Endothelial cell of umbilical vein (primary cell): ENCODE measurements around the gene SLC9C2. TPM values are rescaled to one million over a fixed set of nuclear protein-coding genes. Genes with fewer than 3 reads are reported as not detected.
"Not testable (repeated sequence)": the region's sequence is repeated elsewhere in the genome, so short reads cannot be mapped to it uniquely, and the experiment has no call there.

ENCODE experiments used
- BruUV-seq: library from RNA; stranded (reverse); fragments of 400-500 nt; replicated peaks from 2 replicates; lab custom pipeline; 2021; lab: Mats Ljungman, UMichigan
- CTCF ChIA-PET: fragments of 300-600, 350-600 bp; sonication (Branson Sonifier 250); formaldehyde crosslinking; loops from one replicate; lab custom pipeline; 2021; ENCODE audit warnings: antibody characterized with exemption, inconsistent platforms; lab: Charles Lee
- POLR2A ChIA-PET: fragments of 300-600, 350-600 bp; sonication (Branson Sonifier 250); formaldehyde crosslinking; loops from one replicate; lab custom pipeline; 2021; ENCODE audit warnings: antibody characterized with exemption, inconsistent platforms; lab: Charles Lee
- DNase-seq: peaks from one replicate; pipeline ENCODE4 v3.0.0-alpha.2; 2011; ENCODE audit warnings: low read depth, low spot score
- FAIRE-seq: peaks from 2 replicates; lab custom pipeline; 2011; peaks lifted over from hg19 to GRCh38; lab: Jason Lieb, UNC
- H2AFZ ChIP-seq: 2 replicates; pipeline ENCODE4 v1.6.0; 2012; ENCODE audit warnings: low read depth, low read length, control low read depth, inconsistent platforms
- H3K27ac ChIP-seq: 2 replicates; pipeline ENCODE4 v1.5.1; 2011; ENCODE audit warnings: low read depth, mild to moderate bottlenecking, control low read depth, low read length, moderate library complexity; ENCODE audit not compliant: insufficient read depth
- H3K27me3 ChIP-seq, 2 experiments: 2 replicates each; pipeline versions ENCODE4 v1.6.0 to v1.6.1; 2011; ENCODE audit warnings: low read length in 2 of 2, mixed read lengths in 1 of 2; ENCODE audit not compliant: control insufficient read depth in 2 of 2, insufficient read depth in 2 of 2
- H3K36me3 ChIP-seq, 2 experiments: 2 replicates in 1 of 2; 3 replicates in 1 of 2; pipeline ENCODE4 v1.5.1; 2011; ENCODE audit warnings: low read length in 2 of 2, mild to moderate bottlenecking in 1 of 2, moderate library complexity in 1 of 2; ENCODE audit not compliant: control insufficient read depth in 2 of 2, insufficient read depth in 2 of 2; ENCODE audit errors: extremely low read depth in 1 of 2
- H3K4me1 ChIP-seq: 3 replicates; pipeline ENCODE4 v1.5.1; 2011; ENCODE audit warnings: mild to moderate bottlenecking, low read length; ENCODE audit not compliant: control insufficient read depth, insufficient read depth; ENCODE audit errors: extremely low read depth
- H3K4me2 ChIP-seq: 2 replicates; pipeline ENCODE4 v1.6.1; 2011; ENCODE audit warnings: low read length, control low read depth, mixed read lengths; ENCODE audit not compliant: insufficient read depth
- H3K4me3 ChIP-seq, 3 experiments: fragments of 200-600 bp in 1 of 3; sonication (generic), shearing (Covaris generic) in 1 of 3; replicated peaks in 1 of 3; 2 replicates each; pipeline ENCODE4 v1.5.1; 2011 to 2016; ENCODE audit warnings: control low read depth in 3 of 3, low read length in 3 of 3, mild to moderate bottlenecking in 2 of 3, inconsistent platforms in 1 of 3, low read depth in 1 of 3, moderate library complexity in 1 of 3; ENCODE audit not compliant: insufficient read depth in 1 of 3
- H3K79me2 ChIP-seq: 2 replicates; pipeline ENCODE4 v1.6.0; 2012; ENCODE audit warnings: low read length, inconsistent platforms; ENCODE audit not compliant: control insufficient read depth, insufficient read depth
- H3K9ac ChIP-seq: replicated peaks from 2 replicates; pipeline ENCODE3; 2011; ENCODE audit warnings: low read length, control low read depth; ENCODE audit not compliant: insufficient read depth; ENCODE audit errors: extremely low read depth
- H3K9me1 ChIP-seq: replicated peaks from 3 replicates; pipeline ENCODE4 v1.6.0; 2011; ENCODE audit warnings: mild to moderate bottlenecking, low read length; ENCODE audit not compliant: control insufficient read depth, insufficient read depth; ENCODE audit errors: extremely low read depth
- H3K9me3 ChIP-seq: replicated peaks from 2 replicates; pipeline ENCODE4 v1.5.1; 2012; ENCODE audit warnings: low read length, inconsistent platforms; ENCODE audit not compliant: control insufficient read depth, insufficient read depth
- H4K20me1 ChIP-seq: replicated peaks from 2 replicates; pipeline ENCODE3; 2011; ENCODE audit warnings: mild to moderate bottlenecking, low read length; ENCODE audit not compliant: control insufficient read depth, insufficient read depth; ENCODE audit errors: extremely low read depth
- FOS ChIP-seq: IDR thresholded peaks from 2 replicates; pipeline ENCODE4 v1.6.1; 2011; ENCODE audit warnings: mild to moderate bottlenecking, low read length, moderate library complexity, borderline replicate concordance; ENCODE audit not compliant: insufficient read depth
- POLR2AphosphoS5 ChIP-seq: IDR thresholded peaks from 2 replicates; pipeline ENCODE4 v1.6.1; 2012; ENCODE audit warnings: low read depth, mild to moderate bottlenecking, control low read depth, low read length, moderate library complexity; ENCODE audit not compliant: insufficient read depth
- dilution Hi-C: fragments of 300-500 bp; cut with MboI; formaldehyde crosslinking; loops from one replicate; pipeline ENCODE4 v1.15.0; 2019; ENCODE audit warnings: low sequenced_read_pairs; ENCODE audit not compliant: extremely low pct_ligation_motif_present
- intact Hi-C: fragments of 100-400 bp; cut with micrococcal nuclease; formaldehyde crosslinking; loops from one replicate; pipeline ENCODE4 v1.10.0; 2022
- polyA plus RNA-seq, 4 experiments: library from polyadenylated mRNA; depleted of rRNA in 3 of 4; stranded (reverse) in 3 of 4; unstranded in 1 of 4; fragments of >200 nt; gene quantifications; 2 replicates each; pipeline versions ENCODE4 v1.2.1 to v1.2.3, GENCODE V29; 2011 to 2012; ENCODE audit warnings: missing spikeins in 1 of 4
- total RNA-seq: library from RNA; stranded (reverse); gene quantifications from 2 replicates; pipeline ENCODE4 v1.2.3, GENCODE V29; 2021

Gene SLC9C2
- total and polyA plus RNA-seq, 2 donors (not counting 3 experiments of a cell fraction or from before 2014, with no cell fraction given) = 0.15 TPM; not detected in 1

GRCh38 chr1:173638043-173639021 lies 35.5 kb upstream of the SLC9C2 start:
- no peaks in the 10 kb centered on the region for H4K20me1 ChIP-seq
- no peak overlapping the region for H3K4me2 ChIP-seq
- TF ChIP-seq POLR2AphosphoS5 (no peak), FOS (no peak)
- dilution Hi-C loops = no loop called here
- no peak for FAIRE-seq
- no peaks in the 10 kb centered on the region for H3K4me1 ChIP-seq
- TSS peak; percentile 75 for BruUV-seq
- no peak overlapping the region for H2AFZ ChIP-seq
- no peaks in the 10 kb centered on the region for H3K36me3 ChIP-seq
- DNase-seq = no peak
- H3K9me1 ChIP-seq = no peaks in the 10 kb centered on the region
- H3K9ac ChIP-seq = no peak overlapping the region
- ChIA-PET POLR2A (no interaction called here), CTCF (no interaction called here)
- no peak overlapping the region for H3K4me3 ChIP-seq
- H3K27ac ChIP-seq = no peak overlapping the region
- intact Hi-C loops = no loop called here
- H3K27me3 ChIP-seq = no peaks in the 10 kb centered on the region
- no peaks in the 10 kb centered on the region for H3K9me3 ChIP-seq
- H3K79me2 ChIP-seq = no peaks in the 10 kb centered on the region

- H3K79me2 ChIP-seq, H2AFZ ChIP-seq, FAIRE-seq, H3K9me1 ChIP-seq, H4K20me1 ChIP-seq, BruUV-seq, H3K9ac ChIP-seq, intact Hi-C loops, H3K27ac ChIP-seq, H3K4me3 ChIP-seq, DNase-seq, POLR2A ChIA-PET, dilution Hi-C loops, H3K4me2 ChIP-seq, H3K36me3 ChIP-seq, H3K4me1 ChIP-seq, H3K27me3 ChIP-seq, CTCF ChIA-PET, H3K9me3 ChIP-seq: not testable (repeated sequence)
These were observed 34.6 kb upstream of the SLC9C2 start for GRCh38 chr1:173637236-173638042.
